HEK293 (cell line): ENCODE data around the gene MAPK11.

Experiments
- BCL11B ChIP-seq: fragments of 450-650 bp; formaldehyde crosslinking; IDR thresholded peaks from 2 replicates; pipeline ENCODE4 v1.5.1; 2016; ENCODE audit warnings: low read depth, missing biosample characterization, missing genetic modification characterization
- GLIS1 ChIP-seq: fragments of 450-650 bp; formaldehyde crosslinking; IDR thresholded peaks from 2 replicates; pipeline ENCODE4 v1.5.1; 2016; ENCODE audit warnings: missing biosample characterization, missing genetic modification characterization
- HIC1 ChIP-seq: fragments of 450-650 bp; formaldehyde crosslinking; IDR thresholded peaks from 2 replicates; pipeline ENCODE4 v1.5.1; 2016; ENCODE audit warnings: missing biosample characterization, missing genetic modification characterization
- KLF1 ChIP-seq: fragments of 450-650 bp; formaldehyde crosslinking; IDR thresholded peaks from 2 replicates; pipeline ENCODE4 v1.5.1; 2016; ENCODE audit warnings: missing biosample characterization, missing genetic modification characterization
- KLF17 ChIP-seq: fragments of 450-650 bp; formaldehyde crosslinking; IDR thresholded peaks from 2 replicates; pipeline ENCODE4 v1.5.1; 2016; ENCODE audit warnings: missing biosample characterization, missing genetic modification characterization
- KLF9 ChIP-seq: fragments of 450-650 bp; formaldehyde crosslinking; IDR thresholded peaks from 2 replicates; pipeline ENCODE4 v1.5.1; 2016; ENCODE audit warnings: missing biosample characterization, missing genetic modification characterization, low read depth
- SP3 ChIP-seq: fragments of 450-650 bp; formaldehyde crosslinking; IDR thresholded peaks from 2 replicates; pipeline ENCODE4 v1.5.1; 2016; ENCODE audit warnings: missing biosample characterization, missing genetic modification characterization
- ZBTB21 ChIP-seq: fragments of 450-650 bp; formaldehyde crosslinking; IDR thresholded peaks from 2 replicates; pipeline ENCODE4 v1.5.1; 2017; ENCODE audit warnings: missing biosample characterization, missing genetic modification characterization
- ZBTB26 ChIP-seq: fragments of 450-650 bp; formaldehyde crosslinking; optimal IDR thresholded peaks from 2 replicates; pipeline ENCODE3; 2016; ENCODE audit warnings: missing biosample characterization, mild to moderate bottlenecking, missing genetic modification characterization
- ZBTB6 ChIP-seq: fragments of 450-650 bp; formaldehyde crosslinking; IDR thresholded peaks from 2 replicates; pipeline ENCODE4 v1.5.1; 2017; ENCODE audit warnings: missing biosample characterization, missing genetic modification characterization
- ZNF112 ChIP-seq: fragments of 450-650 bp; formaldehyde crosslinking; IDR thresholded peaks from 2 replicates; pipeline ENCODE4 v1.5.0; 2017; ENCODE audit warnings: missing biosample characterization, missing genetic modification characterization
- ZNF140 ChIP-seq: fragments of 450-650 bp; formaldehyde crosslinking; IDR thresholded peaks from 2 replicates; pipeline ENCODE4 v1.5.1; 2016; ENCODE audit warnings: missing biosample characterization, missing genetic modification characterization
- ZNF148 ChIP-seq: fragments of 450-650 bp; formaldehyde crosslinking; IDR thresholded peaks from 2 replicates; pipeline ENCODE4 v1.5.0; 2017; ENCODE audit warnings: missing biosample characterization, missing genetic modification characterization, borderline replicate concordance
- ZNF26 ChIP-seq: fragments of 450-650 bp; formaldehyde crosslinking; IDR thresholded peaks from 2 replicates; pipeline ENCODE4 v1.5.1; 2016; ENCODE audit warnings: missing biosample characterization, missing genetic modification characterization
- ZNF266 ChIP-seq: fragments of 450-650 bp; formaldehyde crosslinking; IDR thresholded peaks from 2 replicates; pipeline ENCODE4 v1.5.1; 2016; ENCODE audit warnings: missing biosample characterization, missing genetic modification characterization, low read depth
- ZNF280C ChIP-seq: fragments of 450-650 bp; formaldehyde crosslinking; IDR thresholded peaks from 2 replicates; pipeline ENCODE4 v1.5.1; 2016; ENCODE audit warnings: missing biosample characterization, missing genetic modification characterization
- ZNF292 ChIP-seq: fragments of 450-650 bp; formaldehyde crosslinking; IDR thresholded peaks from 2 replicates; pipeline ENCODE4 v1.5.1; 2016; ENCODE audit warnings: low read depth, missing biosample characterization, missing genetic modification characterization, borderline replicate concordance
- ZNF354C ChIP-seq: fragments of 450-650 bp; formaldehyde crosslinking; IDR thresholded peaks from 2 replicates; pipeline ENCODE4 v1.5.1; 2016; ENCODE audit warnings: missing biosample characterization, missing genetic modification characterization, low read depth, borderline replicate concordance
- ZNF394 ChIP-seq: fragments of 450-650 bp; formaldehyde crosslinking; IDR thresholded peaks from 2 replicates; pipeline ENCODE4 v1.5.1; 2016; ENCODE audit warnings: missing biosample characterization, missing genetic modification characterization, mild to moderate bottlenecking, moderate library complexity, borderline replicate concordance
- ZNF514 ChIP-seq: fragments of 450-650 bp; formaldehyde crosslinking; IDR thresholded peaks from 2 replicates; pipeline ENCODE4 v1.5.1; 2016; ENCODE audit warnings: missing biosample characterization, missing genetic modification characterization
- ZNF610 ChIP-seq: fragments of 450-650 bp; formaldehyde crosslinking; IDR thresholded peaks from 2 replicates; pipeline ENCODE4 v1.5.1; 2016; ENCODE audit warnings: missing biosample characterization, missing genetic modification characterization, borderline replicate concordance
- ZNF792 ChIP-seq: fragments of 450-650 bp; formaldehyde crosslinking; IDR thresholded peaks from 2 replicates; pipeline ENCODE4 v1.5.1; 2016; ENCODE audit warnings: missing biosample characterization, missing genetic modification characterization
- ZSCAN18 ChIP-seq: fragments of 450-650 bp; formaldehyde crosslinking; IDR thresholded peaks from 2 replicates; pipeline ENCODE4 v1.5.1; 2016; ENCODE audit warnings: missing biosample characterization, missing genetic modification characterization
- ZXDB ChIP-seq: fragments of 450-650 bp; formaldehyde crosslinking; IDR thresholded peaks from 2 replicates; pipeline ENCODE4 v1.5.1; 2016; ENCODE audit warnings: missing biosample characterization, missing genetic modification characterization

Gene MAPK11

GRCh38 chr22:50245214-50246072, 24.7 kb downstream of the MAPK11 start (continued):
- no peak for TF ChIP-seq ZNF148 (tag by site-specific recombination)
- TF ChIP-seq ZNF26 (tag by site-specific recombination): no peak
- TF ChIP-seq BCL11B (tag by site-specific recombination): no peak
- TF ChIP-seq ZBTB26: peak; percentile 18
- TF ChIP-seq ZNF610 (tag by site-specific recombination): no peak
- no peak for TF ChIP-seq ZNF354C (tag by site-specific recombination)
- no peak for TF ChIP-seq ZNF140 (tag by site-specific recombination)
- no peak for TF ChIP-seq ZNF280C (tag by site-specific recombination)
- no peak for TF ChIP-seq GLIS1
- no peak for TF ChIP-seq ZSCAN18 (tag by site-specific recombination)
- no peak for TF ChIP-seq ZNF514
- TF ChIP-seq ZBTB21 (tag by site-specific recombination): no peak
- no peak for TF ChIP-seq ZNF112 (tag by site-specific recombination)
- TF ChIP-seq ZBTB6 (tag by site-specific recombination): peak; percentile 64
- peak; percentile 45; the same call in 1 of the 2 replicates for TF ChIP-seq SP3 (tag by site-specific recombination)
- TF ChIP-seq ZNF792 (tag by site-specific recombination): no peak
- TF ChIP-seq KLF1: peak; percentile 88
- TF ChIP-seq ZNF266: no peak
- TF ChIP-seq KLF17 (tag by site-specific recombination): 0 out of 2 replicates have a peak, but pooled peaks have one; percentile 11
- TF ChIP-seq ZNF394 (tag by site-specific recombination): no peak
- TF ChIP-seq KLF9: peak; percentile 85
- peak; percentile 26; the same call in 1 of the 2 replicates for TF ChIP-seq HIC1
- TF ChIP-seq ZNF292: no peak
- TF ChIP-seq ZXDB: 0 out of 2 replicates have a peak, but pooled peaks have one; percentile 57
